ENCODE data around the gene SPIRE1.

The SPIRE1 gene

DNA sequence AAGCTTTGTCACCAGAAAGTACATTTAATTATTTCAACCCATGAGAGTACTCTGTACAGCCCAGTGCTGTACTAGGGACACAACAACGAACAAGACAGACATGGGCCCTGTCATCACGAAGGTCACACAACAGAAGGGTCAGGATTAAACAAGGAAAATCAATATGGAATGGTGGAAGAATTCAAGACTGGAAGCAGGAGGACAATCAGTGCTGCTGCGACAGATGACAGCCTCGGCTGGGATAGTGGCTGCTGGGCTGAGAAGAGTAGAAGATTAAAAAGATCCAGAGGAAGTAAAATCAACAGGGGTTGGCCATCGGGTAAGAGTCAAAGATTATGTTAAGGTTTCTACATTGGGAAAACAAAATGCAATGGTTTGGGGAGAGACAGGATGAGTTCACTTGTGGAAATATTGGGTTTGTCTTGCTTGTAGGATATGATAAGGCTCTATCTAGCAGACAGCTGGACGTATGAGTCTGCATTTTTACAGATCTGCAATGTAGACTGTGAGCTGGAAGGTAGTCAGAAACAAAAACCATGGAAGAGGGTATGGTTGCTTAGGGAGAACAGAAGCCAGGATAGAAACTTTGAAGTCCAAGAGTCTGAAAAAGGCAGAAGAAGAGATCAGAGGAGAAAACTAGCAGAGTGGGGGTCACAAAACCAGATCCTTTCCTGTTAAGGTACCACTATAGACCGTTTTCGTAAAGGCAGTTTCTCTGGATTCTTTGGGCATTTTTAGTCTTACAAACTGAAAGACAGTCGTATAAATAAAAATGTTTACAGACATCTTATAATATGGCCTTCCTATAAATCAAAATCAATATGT, 166.1 kb downstream of the SPIRE1 start:
- TF ChIP-seq TEAD4 (IDR thresholded peaks at IDR 0.05) = no peak
- no peak for TF ChIP-seq CREB1 (IDR thresholded peaks at IDR 0.05; ENCODE audit: low read depth)

DNA sequence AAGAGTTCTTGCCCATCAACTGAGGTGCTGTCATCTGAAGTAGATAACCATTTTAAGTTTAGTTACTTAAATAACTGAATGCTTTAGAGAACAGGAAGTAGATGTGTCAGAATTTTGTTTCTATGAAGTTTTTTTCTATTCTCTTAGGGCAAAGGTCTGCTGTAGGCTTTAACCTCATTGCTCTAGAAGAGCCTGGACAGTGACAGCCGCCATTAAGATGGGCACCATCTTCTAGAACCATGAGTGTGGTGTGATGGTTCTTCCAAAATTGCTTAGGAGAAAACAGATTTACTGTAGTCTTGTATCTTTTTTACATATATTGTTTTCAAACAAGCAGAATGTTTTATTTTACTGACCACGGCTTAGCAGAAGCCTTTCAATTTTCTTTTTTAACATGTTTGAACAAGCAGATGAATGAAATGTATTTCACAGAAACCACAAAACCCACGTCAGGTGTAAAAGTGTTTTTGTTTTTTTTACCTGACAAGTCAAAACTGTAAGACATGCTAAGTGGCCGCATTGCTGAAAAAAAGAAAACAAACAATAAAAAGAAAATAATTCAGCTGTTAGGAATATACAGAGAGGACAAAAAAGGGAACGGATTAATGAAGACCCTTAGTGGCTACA, 172.3 kb downstream of the SPIRE1 start:
- TF ChIP-seq TCF12 (IDR thresholded peaks at IDR 0.05; ENCODE audit: low read depth) = no peak
- no peak for TF ChIP-seq EGR1 (IDR thresholded peaks at IDR 0.05)
- TF ChIP-seq, protein P1, sequence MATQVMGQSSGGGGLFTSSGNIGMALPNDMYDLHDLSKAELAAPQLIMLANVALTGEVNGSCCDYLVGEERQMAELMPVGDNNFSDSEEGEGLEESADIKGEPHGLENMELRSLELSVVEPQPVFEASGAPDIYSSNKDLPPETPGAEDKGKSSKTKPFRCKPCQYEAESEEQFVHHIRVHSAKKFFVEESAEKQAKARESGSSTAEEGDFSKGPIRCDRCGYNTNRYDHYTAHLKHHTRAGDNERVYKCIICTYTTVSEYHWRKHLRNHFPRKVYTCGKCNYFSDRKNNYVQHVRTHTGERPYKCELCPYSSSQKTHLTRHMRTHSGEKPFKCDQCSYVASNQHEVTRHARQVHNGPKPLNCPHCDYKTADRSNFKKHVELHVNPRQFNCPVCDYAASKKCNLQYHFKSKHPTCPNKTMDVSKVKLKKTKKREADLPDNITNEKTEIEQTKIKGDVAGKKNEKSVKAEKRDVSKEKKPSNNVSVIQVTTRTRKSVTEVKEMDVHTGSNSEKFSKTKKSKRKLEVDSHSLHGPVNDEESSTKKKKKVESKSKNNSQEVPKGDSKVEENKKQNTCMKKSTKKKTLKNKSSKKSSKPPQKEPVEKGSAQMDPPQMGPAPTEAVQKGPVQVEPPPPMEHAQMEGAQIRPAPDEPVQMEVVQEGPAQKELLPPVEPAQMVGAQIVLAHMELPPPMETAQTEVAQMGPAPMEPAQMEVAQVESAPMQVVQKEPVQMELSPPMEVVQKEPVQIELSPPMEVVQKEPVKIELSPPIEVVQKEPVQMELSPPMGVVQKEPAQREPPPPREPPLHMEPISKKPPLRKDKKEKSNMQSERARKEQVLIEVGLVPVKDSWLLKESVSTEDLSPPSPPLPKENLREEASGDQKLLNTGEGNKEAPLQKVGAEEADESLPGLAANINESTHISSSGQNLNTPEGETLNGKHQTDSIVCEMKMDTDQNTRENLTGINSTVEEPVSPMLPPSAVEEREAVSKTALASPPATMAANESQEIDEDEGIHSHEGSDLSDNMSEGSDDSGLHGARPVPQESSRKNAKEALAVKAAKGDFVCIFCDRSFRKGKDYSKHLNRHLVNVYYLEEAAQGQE (IDR thresholded peaks at IDR 0.05; ENCODE audit: low read depth) = no peak
- TF ChIP-seq FOXM1 (IDR thresholded peaks at IDR 0.05; ENCODE audit: borderline replicate concordance, low read depth) = no peak
- TF ChIP-seq CREB1 (IDR thresholded peaks at IDR 0.05; ENCODE audit: low read depth) = no peak
- TF ChIP-seq, protein P2, sequence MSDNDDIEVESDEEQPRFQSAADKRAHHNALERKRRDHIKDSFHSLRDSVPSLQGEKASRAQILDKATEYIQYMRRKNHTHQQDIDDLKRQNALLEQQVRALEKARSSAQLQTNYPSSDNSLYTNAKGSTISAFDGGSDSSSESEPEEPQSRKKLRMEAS (IDR thresholded peaks at IDR 0.05) = no peak
- TF ChIP-seq RAD21 (IDR thresholded peaks at IDR 0.05; ENCODE audit: low read depth) = no peak
- TF ChIP-seq CEBPB (IDR thresholded peaks at IDR 0.05) = no peak
- no peak for TF ChIP-seq TEAD4 (IDR thresholded peaks at IDR 0.05)
- no peak for TF ChIP-seq EP300 (IDR thresholded peaks at IDR 0.05; ENCODE audit: borderline replicate concordance)
- TF ChIP-seq TAF1 (IDR thresholded peaks at IDR 0.05; ENCODE audit: low read depth) = no peak

DNA sequence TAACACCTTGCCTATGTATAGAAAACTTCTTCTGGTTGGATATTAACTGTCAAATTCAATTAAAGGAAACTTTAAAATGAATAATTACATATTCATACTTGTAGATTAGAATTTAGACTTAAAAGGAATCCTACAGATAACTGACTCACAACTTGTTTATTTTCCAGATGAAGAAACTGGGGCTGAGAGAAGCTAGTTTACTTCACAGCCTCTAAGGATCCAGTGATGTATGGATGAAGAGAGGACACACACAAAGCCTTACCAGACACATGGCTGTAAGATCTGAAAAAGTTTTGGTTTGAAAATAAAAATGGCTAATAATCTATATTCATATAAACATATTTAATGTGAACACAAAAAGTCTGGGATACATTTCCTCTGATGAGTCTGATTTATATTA, 177.9 kb downstream of the SPIRE1 start:
- TF ChIP-seq EP300 (IDR thresholded peaks at IDR 0.05; ENCODE audit: borderline replicate concordance) (no peak), RAD21 (IDR thresholded peaks at IDR 0.05; ENCODE audit: low read depth) (no peak)

DNA sequence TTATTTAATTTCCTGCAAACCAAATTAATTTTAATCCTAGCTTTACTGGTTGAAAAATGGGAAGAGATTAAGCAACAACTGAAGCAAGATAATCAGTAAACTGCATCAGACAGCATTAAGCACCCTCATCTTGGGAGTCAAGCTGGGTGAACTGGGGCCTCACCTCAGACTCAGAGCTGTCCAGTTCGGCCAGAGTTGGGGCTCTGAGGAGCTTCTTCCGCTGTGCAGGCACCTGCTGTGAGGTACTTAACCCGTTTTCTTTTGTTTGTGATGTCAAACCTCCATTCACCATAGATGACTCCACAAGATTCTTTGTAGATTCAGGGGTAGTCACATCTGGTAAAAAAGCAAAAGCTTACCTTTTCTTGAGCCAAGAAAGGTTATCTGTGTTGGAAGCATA, 178.4 kb downstream of the SPIRE1 start:
- TF ChIP-seq CEBPB (IDR thresholded peaks at IDR 0.05) (no peak), TEAD4 (IDR thresholded peaks at IDR 0.05) (no peak), TAF1 (IDR thresholded peaks at IDR 0.05; ENCODE audit: low read depth) (no peak)
- TF ChIP-seq, protein P1 (IDR thresholded peaks at IDR 0.05; ENCODE audit: low read depth) = no peak
- TF ChIP-seq, protein P2 (IDR thresholded peaks at IDR 0.05) = no peak
- TF ChIP-seq, protein P3, sequence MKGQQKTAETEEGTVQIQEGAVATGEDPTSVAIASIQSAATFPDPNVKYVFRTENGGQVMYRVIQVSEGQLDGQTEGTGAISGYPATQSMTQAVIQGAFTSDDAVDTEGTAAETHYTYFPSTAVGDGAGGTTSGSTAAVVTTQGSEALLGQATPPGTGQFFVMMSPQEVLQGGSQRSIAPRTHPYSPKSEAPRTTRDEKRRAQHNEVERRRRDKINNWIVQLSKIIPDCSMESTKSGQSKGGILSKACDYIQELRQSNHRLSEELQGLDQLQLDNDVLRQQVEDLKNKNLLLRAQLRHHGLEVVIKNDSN (IDR thresholded peaks at IDR 0.05) = no peak

DNA sequence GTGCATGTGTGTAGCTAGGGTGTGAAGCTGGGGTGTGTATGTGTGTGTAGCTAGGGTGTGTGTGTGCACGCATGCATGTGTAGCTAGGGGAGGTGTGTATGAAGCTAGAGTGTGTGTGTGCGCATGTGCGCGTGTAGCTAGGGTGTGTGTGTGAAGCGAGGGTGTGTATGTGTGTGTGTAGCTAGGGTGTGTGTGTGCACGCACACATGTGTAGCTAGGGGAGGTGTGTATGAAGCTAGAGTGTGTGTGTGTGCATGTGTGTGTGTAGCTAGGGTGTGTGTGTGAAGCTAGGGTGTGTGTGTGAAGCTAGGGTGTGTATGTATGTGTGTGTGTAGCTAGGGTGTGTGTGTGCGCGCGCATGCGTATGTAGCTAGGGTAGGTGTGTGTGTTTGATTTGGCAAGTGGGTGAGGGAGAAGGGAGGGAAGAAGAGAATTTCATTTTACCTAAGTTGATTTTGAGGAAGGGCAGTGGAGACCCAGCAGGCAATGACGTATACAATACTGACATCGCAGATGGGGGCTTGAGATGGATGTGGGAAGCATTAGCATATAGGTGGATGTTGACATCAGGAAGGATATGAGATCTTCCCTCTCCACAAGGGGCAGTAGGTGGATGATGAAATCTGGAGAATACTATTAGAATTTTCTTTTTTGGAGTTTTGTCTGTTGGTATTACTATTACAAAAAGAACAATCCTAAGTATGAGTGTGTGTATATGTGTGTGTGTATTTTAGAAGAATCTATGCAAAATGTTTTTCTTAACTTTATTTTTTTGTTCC, 179.4 kb downstream of the SPIRE1 start:
- TF ChIP-seq ZBTB7A (IDR thresholded peaks at IDR 0.05; ENCODE audit: low read depth) (no peak), YY1 (IDR thresholded peaks at IDR 0.05; ENCODE audit: low read depth) (no peak), CREB1 (IDR thresholded peaks at IDR 0.05; ENCODE audit: low read depth) (no peak)

DNA sequence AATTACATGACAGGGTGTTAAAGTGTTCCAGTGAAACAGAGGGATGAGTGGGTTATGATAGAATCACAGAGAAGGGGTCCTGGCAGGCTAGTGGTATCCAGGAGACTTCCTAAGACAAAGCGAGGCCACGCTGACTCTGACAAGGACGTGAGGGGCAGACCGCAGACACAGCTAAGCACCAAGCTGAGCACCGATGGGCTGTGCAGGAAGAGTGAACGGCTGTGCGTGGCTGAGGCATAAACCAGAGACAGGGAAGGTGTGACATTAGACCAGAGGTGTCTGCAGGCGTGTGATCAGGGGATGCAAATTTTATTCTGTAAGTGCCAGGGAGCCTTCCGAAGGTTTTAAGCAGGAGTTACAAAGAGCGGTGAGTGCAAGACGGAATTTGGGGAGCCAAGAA, 180.3 kb downstream of the SPIRE1 start:
- TF ChIP-seq, protein P1 (IDR thresholded peaks at IDR 0.05; ENCODE audit: low read depth) = no peak
- no peak for TF ChIP-seq CEBPB (IDR thresholded peaks at IDR 0.05)
- TF ChIP-seq, protein P2 (IDR thresholded peaks at IDR 0.05) = no peak
- TF ChIP-seq TEAD4 (IDR thresholded peaks at IDR 0.05) = no peak
- TF ChIP-seq EP300 (IDR thresholded peaks at IDR 0.05; ENCODE audit: borderline replicate concordance) = no peak
- TF ChIP-seq NFIC (IDR thresholded peaks at IDR 0.05) = no peak
- no peak for TF ChIP-seq EGR1 (IDR thresholded peaks at IDR 0.05)
- TF ChIP-seq ZBTB7A (IDR thresholded peaks at IDR 0.05; ENCODE audit: low read depth) = no peak
- no peak for TF ChIP-seq TCF12 (IDR thresholded peaks at IDR 0.05; ENCODE audit: low read depth)
- no peak for TF ChIP-seq TAF1 (IDR thresholded peaks at IDR 0.05; ENCODE audit: low read depth)
- TF ChIP-seq CREB1 (IDR thresholded peaks at IDR 0.05; ENCODE audit: low read depth) = no peak
- no peak for TF ChIP-seq YY1 (IDR thresholded peaks at IDR 0.05; ENCODE audit: low read depth)
- TF ChIP-seq, protein P3 (IDR thresholded peaks at IDR 0.05) = no peak
- TF ChIP-seq RAD21 (IDR thresholded peaks at IDR 0.05; ENCODE audit: low read depth) = no peak
- no peak for TF ChIP-seq FOXM1 (IDR thresholded peaks at IDR 0.05; ENCODE audit: borderline replicate concordance, low read depth)

All from Ishikawa (cell line).